SK-N-SH (cell line): ENCODE results near the gene CLDN19. TPM values are rescaled to one million over a fixed set of nuclear protein-coding genes. Genes with fewer than 3 reads are reported as not detected.
A peak's percentile ranks its signal among the peaks of the same experiment; 100 is the strongest.

Experiments used
- CTCF ChIA-PET: fragments of 300-600, 350-600 bp; formaldehyde crosslinking; extraction: SDS; loops from one replicate; lab custom pipeline; 2021; lab: Yijun Ruan, JAX
- POLR2A ChIA-PET: fragments of 350-600 bp; sonication (Branson Sonifier 250); formaldehyde crosslinking; extraction: SDS; loops from one replicate; lab custom pipeline; 2020; ENCODE audit warnings: antibody characterized with exemption, inconsistent platforms; lab: Yijun Ruan, JAX
- DNase-seq: peaks from one replicate; pipeline ENCODE4 v3.0.0; 2012
- H2AFZ ChIP-seq: fragments of 200-600 bp; sonication (generic); 2 replicates; pipeline ENCODE4 v1.8.1; 2016; ENCODE audit warnings: antibody characterized with exemption, mild to moderate bottlenecking, low read depth
- H3F3A ChIP-seq: fragments of 200-600 bp; sonication (generic); replicated peaks from 2 replicates; pipeline ENCODE3; 2016; ENCODE audit warnings: antibody characterized with exemption, mild to moderate bottlenecking; ENCODE audit not compliant: insufficient read depth
- H3K27ac ChIP-seq, 2 experiments: fragments of 200-500 bp in 1 of 2; fragments of 200-600 bp in 1 of 2; sonication (Bioruptor generic) in 1 of 2; sonication (generic), shearing (Covaris generic) in 1 of 2; 2 replicates each; pipeline versions ENCODE4 v1.5.1 to v1.6.1; 2014 to 2016; ENCODE audit warnings: low read depth in 2 of 2, inconsistent platforms in 1 of 2, low read length in 1 of 2, mild to moderate bottlenecking in 1 of 2, mixed read lengths in 1 of 2
- H3K27me3 ChIP-seq: fragments of 200-600 bp; sonication (generic), shearing (Covaris generic); 2 replicates; pipeline ENCODE4 v1.6.1; 2016; ENCODE audit warnings: mixed run types; ENCODE audit not compliant: insufficient read depth
- H3K36me3 ChIP-seq, 2 experiments: fragments of 200-500 bp in 1 of 2; fragments of 200-600 bp in 1 of 2; sonication (Bioruptor generic) in 1 of 2; sonication (generic) in 1 of 2; replicated peaks in 1 of 2; 2 replicates each; pipeline versions ENCODE3 to v1.5.1; 2014 to 2016; ENCODE audit warnings: low read length in 1 of 2, mild to moderate bottlenecking in 1 of 2; ENCODE audit not compliant: insufficient read depth in 2 of 2, control insufficient read depth in 1 of 2
- H3K4me1 ChIP-seq, 2 experiments: fragments of 200-500 bp in 1 of 2; fragments of 200-600 bp in 1 of 2; sonication (Bioruptor generic) in 1 of 2; sonication (generic), shearing (Covaris generic) in 1 of 2; 2 replicates each; pipeline versions ENCODE4 v1.5.1 to v1.6.1; 2014 to 2016; ENCODE audit warnings: low read depth in 1 of 2, low read length in 1 of 2, mixed run types in 1 of 2; ENCODE audit not compliant: insufficient read depth in 2 of 2, control insufficient read depth in 1 of 2
- H3K4me2 ChIP-seq: fragments of 200-600 bp; sonication (generic), shearing (Covaris generic); 2 replicates; pipeline ENCODE4 v1.6.1; 2017; ENCODE audit warnings: mixed run types
- H3K4me3 ChIP-seq, 2 experiments: fragments of 200-500 bp in 1 of 2; fragments of 200-600 bp in 1 of 2; sonication (Bioruptor generic) in 1 of 2; sonication (generic), shearing (Covaris generic) in 1 of 2; 2 replicates each; pipeline versions ENCODE4 v1.5.1 to v1.8.1; 2014 to 2016; ENCODE audit warnings: low read depth in 2 of 2, inconsistent platforms in 1 of 2, low read length in 1 of 2, mild to moderate bottlenecking in 1 of 2, mixed read lengths in 1 of 2, moderate library complexity in 1 of 2
- H3K79me2 ChIP-seq: fragments of 200-600 bp; sonication (generic); 2 replicates; pipeline ENCODE4 v1.8.1; 2017; ENCODE audit warnings: mild to moderate bottlenecking; ENCODE audit not compliant: insufficient read depth
- H3K9ac ChIP-seq: fragments of 200-600 bp; sonication (generic); 2 replicates; pipeline ENCODE4 v1.6.1; 2017; ENCODE audit warnings: mixed run types
- H3K9me2 ChIP-seq: fragments of 200-600 bp; sonication (generic); 2 replicates; pipeline ENCODE4 v1.6.1; 2017; ENCODE audit warnings: mixed run types
- H3K9me3 ChIP-seq: fragments of 200-600 bp; sonication (generic); 2 replicates; pipeline ENCODE4 v1.6.1; 2017; ENCODE audit warnings: mixed run types, mild to moderate bottlenecking, moderate library complexity
- H4K20me1 ChIP-seq: fragments of 200-600 bp; sonication (generic); 2 replicates; pipeline ENCODE4 v1.6.1; 2017; ENCODE audit warnings: mild to moderate bottlenecking, mixed run types; ENCODE audit not compliant: insufficient read depth
- CHD2 ChIP-seq: fragments of 150-350 bp; IDR thresholded peaks from 2 replicates; pipeline ENCODE4 v1.6.1; 2018; ENCODE audit warnings: low read length; ENCODE audit not compliant: partially characterized antibody
- ELF1 ChIP-seq: IDR thresholded peaks from 2 replicates; pipeline ENCODE4 v1.4.0; 2012
- EP300 ChIP-seq, 2 experiments: IDR thresholded peaks; 2 replicates each; pipeline versions ENCODE4 v1.4.0 to v1.6.1; 2012; ENCODE audit warnings: borderline replicate concordance in 1 of 2, low read depth in 1 of 2, low read length in 1 of 2
- FOXJ3 ChIP-seq: sonication (generic); formaldehyde crosslinking; IDR thresholded peaks from 2 replicates; pipeline ENCODE4 v1.5.1; 2020; ENCODE audit warnings: mild to moderate bottlenecking, missing genetic modification reagents
- NFIC ChIP-seq: IDR thresholded peaks from 2 replicates; pipeline ENCODE4 v1.4.0; 2012; ENCODE audit warnings: borderline replicate concordance
- NRF1 ChIP-seq: IDR thresholded peaks from 2 replicates; pipeline ENCODE4 v1.6.1; 2012; ENCODE audit warnings: low read depth, mild to moderate bottlenecking, low read length
- PBX3 ChIP-seq: IDR thresholded peaks from 2 replicates; pipeline ENCODE4; 2012
- RAD21 ChIP-seq: IDR thresholded peaks from 2 replicates; pipeline ENCODE4 v1.6.1; 2012; ENCODE audit warnings: mild to moderate bottlenecking, low read length
- RFX5 ChIP-seq: IDR thresholded peaks from 2 replicates; pipeline ENCODE4 v1.6.1; 2012; ENCODE audit warnings: mild to moderate bottlenecking, improper control_type of control experiment, low read length
- RXRA ChIP-seq: IDR thresholded peaks from 2 replicates; pipeline ENCODE4 v1.4.0; 2012; ENCODE audit warnings: low read depth, mild to moderate bottlenecking, borderline replicate concordance
- SIN3A ChIP-seq: IDR thresholded peaks from 2 replicates; pipeline ENCODE4 v1.6.1; 2012; ENCODE audit warnings: low read depth, mild to moderate bottlenecking, low read length, moderate library complexity, borderline replicate concordance
- SMC3 ChIP-seq: IDR thresholded peaks from 2 replicates; pipeline ENCODE4 v1.6.1; 2012; ENCODE audit warnings: low read depth, low read length, improper control_type of control experiment
- TCF12 ChIP-seq: IDR thresholded peaks from 2 replicates; pipeline ENCODE4 v1.4.0; 2012
- WGBS: methylation state at CpG from one replicate; pipeline ENCODE4 v1.1.6; 2017; ENCODE audit warnings: low lambda C conversion rate; 5-methylcytosine and 5-hydroxymethylcytosine counted together
- polyA plus RNA-seq, 3 experiments: library from polyadenylated mRNA; depleted of rRNA; stranded (reverse); fragments of >200 nt; gene quantifications; 2 replicates each; pipeline ENCODE4 v1.2.3, GENCODE V29; 2012
- TF ChIP-seq, protein P1 (sequence below): IDR thresholded peaks from 2 replicates; pipeline ENCODE4 v1.4.0; 2012; ENCODE audit warnings: low read depth, borderline replicate concordance
- TF ChIP-seq, protein P2 (sequence below): IDR thresholded peaks from 2 replicates; pipeline ENCODE4 v1.4.0; 2012; ENCODE audit warnings: low read depth
- TF ChIP-seq, protein P3 (sequence below): IDR thresholded peaks from 2 replicates; pipeline ENCODE4 v1.6.1; 2012; ENCODE audit warnings: mild to moderate bottlenecking, low read depth, low read length, moderate library complexity
- TF ChIP-seq, protein P4 (sequence below): fragments of 200-600 bp; sonication (generic); IDR thresholded peaks from 2 replicates; pipeline ENCODE4 v1.6.1; 2017; ENCODE audit warnings: antibody characterized with exemption, mild to moderate bottlenecking, moderate library complexity
- TF ChIP-seq, protein P5 (sequence below): fragments of 150-350 bp; IDR thresholded peaks from 2 replicates; pipeline ENCODE4 v1.6.1; 2017; ENCODE audit warnings: antibody characterized with exemption, low read length, low read depth, borderline replicate concordance

Gene CLDN19
- polyA plus RNA-seq, 1 of the 3 experiments (the other 2 are of a cell fraction) = not detected

DNA sequence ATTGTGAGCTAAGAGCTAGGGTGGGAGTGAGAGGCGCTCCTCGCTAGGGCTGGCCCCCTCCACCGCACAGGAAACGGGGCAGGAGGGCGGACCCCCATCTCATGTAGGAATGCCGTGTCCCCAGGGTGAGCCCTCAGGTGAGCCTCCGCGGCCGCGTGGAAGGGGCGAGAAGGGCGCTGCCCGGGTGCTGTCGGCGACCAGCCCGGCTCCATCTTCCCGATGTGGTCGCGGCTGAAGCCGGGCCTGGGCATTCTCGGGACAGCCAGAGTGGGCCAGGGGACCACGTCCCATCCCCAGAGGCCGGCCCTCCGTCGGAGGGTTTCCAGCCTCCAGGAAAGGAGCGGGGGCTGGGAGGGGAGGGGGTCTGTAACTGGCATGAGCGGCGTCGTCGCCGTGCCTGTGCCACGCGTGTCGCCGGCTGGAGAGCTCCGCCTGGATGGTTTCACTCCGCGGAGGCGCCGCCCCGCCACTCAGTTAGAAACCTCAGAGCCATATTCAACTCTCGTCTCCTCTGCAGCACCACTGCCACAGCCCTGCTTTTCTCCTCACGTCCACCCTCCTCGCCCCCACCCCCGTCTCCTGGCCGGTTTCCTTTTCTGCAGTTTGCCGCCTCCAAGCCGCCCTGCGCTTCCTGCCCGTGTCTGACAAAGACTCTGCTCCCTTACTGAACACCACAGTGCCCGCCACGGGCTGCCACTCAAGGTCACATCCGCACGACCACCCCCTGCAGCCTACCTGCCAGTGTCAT is 45.1 kb upstream of the CLDN19 start, which contains the start of gene TMEM269:
TSS of gene TMEM269 (plus strand) at position 46 of the 748 bp plus-strand sequence. CDS start 4,903 bp downstream, outside the sequence.
- WGBS = 94% methylated on average over 31 of the region's 54 CpGs
- Histone ChIP-seq H3K79me2 (no peaks in the 10 kb centered on the region; the same call in 1 of the 2 replicates), H4K20me1 (no peaks in the 10 kb centered on the region), H3K4me2 (no peak within 1 kb of the TSS), H3K9me3 (no peaks in the 10 kb centered on the region), H3K4me3 (no peak within 1 kb of the TSS), H3F3A (no peaks in the 10 kb centered on the region), H3K36me3 (peaks cover 13 to 18% of the 10 kb centered on the region in 2 experiments), H3K27me3 (no peaks in the 10 kb centered on the region), H3K9me2 (no peaks in the 10 kb centered on the region), H2AFZ (no peak within 1 kb of the TSS), H3K4me1 (peaks cover 0 to 6% of the 10 kb centered on the region in 2 experiments; a peak in 1 of 4 replicates), H3K9ac (no peak within 1 kb of the TSS), H3K27ac (no peak within 1 kb of the TSS)
- no peak for TF ChIP-seq SMC3
- no peak for TF ChIP-seq ELF1
- no peak for TF ChIP-seq RFX5
- ChIA-PET POLR2A (interaction anchor here (2.4 kb wide), 1 partner anchor 18 kb away, joined by 7 read pairs; the partner anchor contains the start of genes C1orf50 and P3H1), CTCF (interaction anchor here (4.4 kb wide), 1 partner anchor 289 kb away, joined by 33 read pairs; no protein-coding TSS in a partner anchor)
- peak; percentile 27 for DNase-seq

GRCh38 chr1:42784547-42784945 is 44.5 kb upstream of the CLDN19 start:
- ChIA-PET CTCF (interaction anchor here (4.4 kb wide), 1 partner anchor 289 kb away, joined by 33 read pairs; no protein-coding TSS in a partner anchor), POLR2A (interaction anchor here (2.4 kb wide), 1 partner anchor 18 kb away, joined by 7 read pairs; the partner anchor contains the start of genes C1orf50 and P3H1)
- Histone ChIP-seq H3K9ac (no peak overlapping the region), H3K36me3 (peaks cover 18 to 20% of the 10 kb centered on the region in 2 experiments), H3K4me1 (peaks cover 0 to 6% of the 10 kb centered on the region in 2 experiments; a peak in 1 of 4 replicates), H3K79me2 (no peaks in the 10 kb centered on the region; the same call in 1 of the 2 replicates), H3K4me2 (no peak overlapping the region), H3K9me2 (no peaks in the 10 kb centered on the region), H3K4me3 (no peak overlapping the region), H3K9me3 (no peaks in the 10 kb centered on the region), H3K27me3 (no peaks in the 10 kb centered on the region), H2AFZ (no peak overlapping the region), H4K20me1 (no peaks in the 10 kb centered on the region), H3K27ac (no peak overlapping the region), H3F3A (no peaks in the 10 kb centered on the region)
- DNase-seq = no peak
- over 99% methylated on average over 18 of the region's 18 CpGs for WGBS
- TF ChIP-seq SIN3A (no peak), NFIC (no peak), RXRA (no peak), TCF12 (no peak), RAD21 (no peak), CHD2 (no peak), PBX3 (no peak), FOXJ3 (CRISPR knock-in tag) (no peak), NRF1 (no peak), EP300 (IDR thresholded peaks at IDR 0.05; ENCODE audit: borderline replicate concordance in 1 of 2, low read depth in 1 of 2, low read length in 1 of 2) (no peak)
- TF ChIP-seq, protein P1, sequence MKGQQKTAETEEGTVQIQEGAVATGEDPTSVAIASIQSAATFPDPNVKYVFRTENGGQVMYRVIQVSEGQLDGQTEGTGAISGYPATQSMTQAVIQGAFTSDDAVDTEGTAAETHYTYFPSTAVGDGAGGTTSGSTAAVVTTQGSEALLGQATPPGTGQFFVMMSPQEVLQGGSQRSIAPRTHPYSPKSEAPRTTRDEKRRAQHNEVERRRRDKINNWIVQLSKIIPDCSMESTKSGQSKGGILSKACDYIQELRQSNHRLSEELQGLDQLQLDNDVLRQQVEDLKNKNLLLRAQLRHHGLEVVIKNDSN = no peak
- TF ChIP-seq, protein P2, sequence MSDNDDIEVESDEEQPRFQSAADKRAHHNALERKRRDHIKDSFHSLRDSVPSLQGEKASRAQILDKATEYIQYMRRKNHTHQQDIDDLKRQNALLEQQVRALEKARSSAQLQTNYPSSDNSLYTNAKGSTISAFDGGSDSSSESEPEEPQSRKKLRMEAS = no peak
- TF ChIP-seq, protein P3, sequence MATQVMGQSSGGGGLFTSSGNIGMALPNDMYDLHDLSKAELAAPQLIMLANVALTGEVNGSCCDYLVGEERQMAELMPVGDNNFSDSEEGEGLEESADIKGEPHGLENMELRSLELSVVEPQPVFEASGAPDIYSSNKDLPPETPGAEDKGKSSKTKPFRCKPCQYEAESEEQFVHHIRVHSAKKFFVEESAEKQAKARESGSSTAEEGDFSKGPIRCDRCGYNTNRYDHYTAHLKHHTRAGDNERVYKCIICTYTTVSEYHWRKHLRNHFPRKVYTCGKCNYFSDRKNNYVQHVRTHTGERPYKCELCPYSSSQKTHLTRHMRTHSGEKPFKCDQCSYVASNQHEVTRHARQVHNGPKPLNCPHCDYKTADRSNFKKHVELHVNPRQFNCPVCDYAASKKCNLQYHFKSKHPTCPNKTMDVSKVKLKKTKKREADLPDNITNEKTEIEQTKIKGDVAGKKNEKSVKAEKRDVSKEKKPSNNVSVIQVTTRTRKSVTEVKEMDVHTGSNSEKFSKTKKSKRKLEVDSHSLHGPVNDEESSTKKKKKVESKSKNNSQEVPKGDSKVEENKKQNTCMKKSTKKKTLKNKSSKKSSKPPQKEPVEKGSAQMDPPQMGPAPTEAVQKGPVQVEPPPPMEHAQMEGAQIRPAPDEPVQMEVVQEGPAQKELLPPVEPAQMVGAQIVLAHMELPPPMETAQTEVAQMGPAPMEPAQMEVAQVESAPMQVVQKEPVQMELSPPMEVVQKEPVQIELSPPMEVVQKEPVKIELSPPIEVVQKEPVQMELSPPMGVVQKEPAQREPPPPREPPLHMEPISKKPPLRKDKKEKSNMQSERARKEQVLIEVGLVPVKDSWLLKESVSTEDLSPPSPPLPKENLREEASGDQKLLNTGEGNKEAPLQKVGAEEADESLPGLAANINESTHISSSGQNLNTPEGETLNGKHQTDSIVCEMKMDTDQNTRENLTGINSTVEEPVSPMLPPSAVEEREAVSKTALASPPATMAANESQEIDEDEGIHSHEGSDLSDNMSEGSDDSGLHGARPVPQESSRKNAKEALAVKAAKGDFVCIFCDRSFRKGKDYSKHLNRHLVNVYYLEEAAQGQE = no peak
- TF ChIP-seq, protein P4, sequence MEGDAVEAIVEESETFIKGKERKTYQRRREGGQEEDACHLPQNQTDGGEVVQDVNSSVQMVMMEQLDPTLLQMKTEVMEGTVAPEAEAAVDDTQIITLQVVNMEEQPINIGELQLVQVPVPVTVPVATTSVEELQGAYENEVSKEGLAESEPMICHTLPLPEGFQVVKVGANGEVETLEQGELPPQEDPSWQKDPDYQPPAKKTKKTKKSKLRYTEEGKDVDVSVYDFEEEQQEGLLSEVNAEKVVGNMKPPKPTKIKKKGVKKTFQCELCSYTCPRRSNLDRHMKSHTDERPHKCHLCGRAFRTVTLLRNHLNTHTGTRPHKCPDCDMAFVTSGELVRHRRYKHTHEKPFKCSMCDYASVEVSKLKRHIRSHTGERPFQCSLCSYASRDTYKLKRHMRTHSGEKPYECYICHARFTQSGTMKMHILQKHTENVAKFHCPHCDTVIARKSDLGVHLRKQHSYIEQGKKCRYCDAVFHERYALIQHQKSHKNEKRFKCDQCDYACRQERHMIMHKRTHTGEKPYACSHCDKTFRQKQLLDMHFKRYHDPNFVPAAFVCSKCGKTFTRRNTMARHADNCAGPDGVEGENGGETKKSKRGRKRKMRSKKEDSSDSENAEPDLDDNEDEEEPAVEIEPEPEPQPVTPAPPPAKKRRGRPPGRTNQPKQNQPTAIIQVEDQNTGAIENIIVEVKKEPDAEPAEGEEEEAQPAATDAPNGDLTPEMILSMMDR = no peak
- TF ChIP-seq, protein P5, sequence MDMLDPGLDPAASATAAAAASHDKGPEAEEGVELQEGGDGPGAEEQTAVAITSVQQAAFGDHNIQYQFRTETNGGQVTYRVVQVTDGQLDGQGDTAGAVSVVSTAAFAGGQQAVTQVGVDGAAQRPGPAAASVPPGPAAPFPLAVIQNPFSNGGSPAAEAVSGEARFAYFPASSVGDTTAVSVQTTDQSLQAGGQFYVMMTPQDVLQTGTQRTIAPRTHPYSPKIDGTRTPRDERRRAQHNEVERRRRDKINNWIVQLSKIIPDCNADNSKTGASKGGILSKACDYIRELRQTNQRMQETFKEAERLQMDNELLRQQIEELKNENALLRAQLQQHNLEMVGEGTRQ = no peak
